Coronary artery (tissue), 2 donors: ENCODE measurements around the gene ST6GALNAC3.

Experiments
- DNase-seq: peaks from one replicate; pipeline ENCODE4 v3.0.0-alpha.2; 2017; ENCODE audit warnings: low spot score
- H3K27ac ChIP-seq, 2 donors: fragments of 200-600 bp; sonication (generic); one replicate each; pipeline ENCODE4 v1.5.1; 2016 to 2019
- H3K4me3 ChIP-seq: fragments of 200-600 bp; sonication (generic); 2 replicates; pipeline ENCODE4 v1.5.1; 2016; ENCODE audit warnings: mild to moderate bottlenecking, moderate library complexity
- TF ChIP-seq, protein P1 (sequence below): fragments of 200-600 bp; sonication (generic); IDR thresholded peaks from one replicate; pipeline ENCODE4 v1.5.1; 2019; ENCODE audit warnings: antibody characterized with exemption

Gene ST6GALNAC3

DNA sequence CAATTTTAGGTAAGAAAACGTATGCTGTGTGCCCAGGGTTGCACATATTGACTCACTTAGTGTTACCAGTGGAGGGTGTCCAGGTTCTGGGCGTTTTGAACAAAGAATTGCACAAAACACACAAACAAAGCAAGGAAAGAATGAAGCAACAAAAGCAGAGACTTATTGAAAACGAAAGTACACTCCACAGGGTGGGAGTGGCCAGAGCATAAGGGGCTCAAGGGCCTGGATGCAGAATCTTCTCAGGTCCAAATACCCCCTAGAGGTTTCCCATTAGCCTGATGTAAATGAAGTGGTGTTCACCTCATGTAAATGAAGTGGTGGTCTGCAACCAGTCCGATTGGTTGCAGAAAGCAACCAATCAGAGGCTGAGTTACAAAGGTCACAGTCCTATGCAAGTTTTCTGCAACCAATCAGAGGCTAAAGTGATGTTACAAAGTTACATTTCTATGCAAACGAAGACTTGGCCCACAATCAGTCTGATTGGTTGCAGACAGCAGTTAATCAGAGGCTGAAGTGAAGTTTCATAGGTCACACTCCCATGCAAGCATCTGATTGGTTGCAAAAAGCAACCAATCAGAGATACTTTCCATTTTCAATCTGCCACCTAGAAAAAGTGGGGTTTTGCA is 228.3 kb downstream of the ST6GALNAC3 start:
- no peak overlapping the region for H3K4me3 ChIP-seq
- TF ChIP-seq, protein P1, sequence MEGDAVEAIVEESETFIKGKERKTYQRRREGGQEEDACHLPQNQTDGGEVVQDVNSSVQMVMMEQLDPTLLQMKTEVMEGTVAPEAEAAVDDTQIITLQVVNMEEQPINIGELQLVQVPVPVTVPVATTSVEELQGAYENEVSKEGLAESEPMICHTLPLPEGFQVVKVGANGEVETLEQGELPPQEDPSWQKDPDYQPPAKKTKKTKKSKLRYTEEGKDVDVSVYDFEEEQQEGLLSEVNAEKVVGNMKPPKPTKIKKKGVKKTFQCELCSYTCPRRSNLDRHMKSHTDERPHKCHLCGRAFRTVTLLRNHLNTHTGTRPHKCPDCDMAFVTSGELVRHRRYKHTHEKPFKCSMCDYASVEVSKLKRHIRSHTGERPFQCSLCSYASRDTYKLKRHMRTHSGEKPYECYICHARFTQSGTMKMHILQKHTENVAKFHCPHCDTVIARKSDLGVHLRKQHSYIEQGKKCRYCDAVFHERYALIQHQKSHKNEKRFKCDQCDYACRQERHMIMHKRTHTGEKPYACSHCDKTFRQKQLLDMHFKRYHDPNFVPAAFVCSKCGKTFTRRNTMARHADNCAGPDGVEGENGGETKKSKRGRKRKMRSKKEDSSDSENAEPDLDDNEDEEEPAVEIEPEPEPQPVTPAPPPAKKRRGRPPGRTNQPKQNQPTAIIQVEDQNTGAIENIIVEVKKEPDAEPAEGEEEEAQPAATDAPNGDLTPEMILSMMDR: no peak
- DNase-seq: no peak
- no peak overlapping the region for H3K27ac ChIP-seq

DNA sequence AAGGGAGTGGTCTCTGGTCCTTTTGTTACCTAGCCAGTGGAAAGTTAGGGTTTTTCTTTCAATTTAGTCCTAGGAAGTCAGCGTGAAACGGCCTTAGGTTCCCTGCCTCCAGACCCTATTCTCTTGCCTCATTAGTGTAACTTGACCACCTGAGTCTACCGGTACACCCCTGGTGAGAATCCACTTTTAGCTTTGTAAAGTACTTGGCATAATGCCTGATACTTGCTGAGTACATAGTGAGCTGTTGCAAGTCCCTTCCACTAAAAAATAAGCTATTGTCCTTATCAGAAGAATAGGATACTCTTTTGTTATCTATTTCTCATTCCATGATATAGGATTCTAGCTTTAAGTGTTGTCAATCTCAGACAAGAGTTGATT is 228.8 kb downstream of the ST6GALNAC3 start:
- DNase-seq: no peak
- TF ChIP-seq, protein P1: no peak
- no peak overlapping the region for H3K4me3 ChIP-seq
- no peak overlapping the region for H3K27ac ChIP-seq

DNA sequence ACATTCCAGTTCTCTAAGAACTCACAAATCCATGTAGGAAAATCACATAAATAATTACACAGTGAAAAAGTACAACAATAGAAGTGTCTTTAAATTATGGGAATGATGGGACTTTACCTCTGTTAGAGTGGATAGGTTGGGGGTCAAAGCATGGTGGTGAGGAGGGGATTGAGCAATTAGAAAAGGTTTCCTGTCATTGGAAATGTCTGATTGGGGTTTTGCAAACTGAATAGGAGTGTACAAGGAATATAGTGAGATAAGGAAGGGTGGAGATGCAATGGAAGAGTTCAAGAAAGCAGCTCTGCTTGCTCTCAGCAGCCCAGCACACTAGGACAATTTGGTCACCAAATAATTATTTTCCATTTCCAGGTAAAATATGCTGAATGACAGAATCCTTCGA is 238.8 kb downstream of the ST6GALNAC3 start:
- TF ChIP-seq, protein P1: no peak
- no peak for DNase-seq
- Histone ChIP-seq H3K4me3 (no peak overlapping the region), H3K27ac (no peak overlapping the region)

DNA sequence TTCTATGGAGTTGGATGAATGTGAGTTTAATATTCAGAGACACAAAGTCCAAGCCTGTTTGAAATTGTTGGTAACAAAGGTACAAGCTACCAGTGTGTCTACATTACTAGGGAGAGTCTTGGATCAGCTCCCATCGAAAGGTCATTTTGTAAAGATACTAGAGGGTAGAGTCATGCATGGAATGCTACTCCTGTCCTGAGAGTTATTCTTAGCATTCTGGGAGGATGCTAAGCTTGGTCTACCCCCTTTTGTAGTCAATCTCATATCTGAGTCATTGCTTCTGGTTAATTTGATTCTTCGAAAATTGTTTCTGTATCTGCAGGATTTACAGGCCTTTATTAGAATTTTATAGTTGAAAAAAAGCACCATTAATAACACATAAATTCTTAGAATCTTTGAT is 240.2 kb downstream of the ST6GALNAC3 start:
- Histone ChIP-seq H3K4me3 (no peak overlapping the region), H3K27ac (no peak overlapping the region)
- TF ChIP-seq, protein P1: no peak
- DNase-seq: no peak

DNA sequence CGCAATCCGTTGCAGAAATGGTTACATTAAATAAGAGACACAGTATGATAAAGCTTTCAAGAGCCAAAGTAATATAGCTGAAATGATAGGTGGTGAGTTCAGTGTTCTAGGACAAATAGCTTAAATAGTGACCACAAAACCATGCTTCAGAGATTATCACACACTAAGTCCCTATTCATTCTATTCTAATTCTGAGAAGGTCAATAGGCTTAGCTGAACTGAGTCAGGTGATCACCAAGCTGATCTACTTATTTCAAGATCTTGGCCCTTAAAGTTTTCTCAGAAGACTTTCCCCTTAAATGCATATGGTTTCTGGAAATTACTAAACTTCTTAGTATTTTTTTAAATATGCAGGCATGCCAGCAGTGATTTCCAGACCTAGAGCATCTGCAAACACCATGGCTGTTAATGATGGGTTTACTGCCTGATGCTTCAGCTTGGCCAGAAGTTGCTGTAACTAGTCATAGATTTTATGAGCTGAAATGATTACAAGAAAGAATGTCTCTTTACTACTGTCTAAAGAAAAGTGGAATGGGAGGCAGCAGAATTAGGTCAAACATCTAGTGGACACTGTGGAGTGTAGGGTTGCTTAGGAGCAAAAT is 242.9 kb downstream of the ST6GALNAC3 start:
- no peak for DNase-seq
- Histone ChIP-seq H3K27ac (no peak overlapping the region), H3K4me3 (no peak overlapping the region)
- TF ChIP-seq, protein P1: no peak

DNA sequence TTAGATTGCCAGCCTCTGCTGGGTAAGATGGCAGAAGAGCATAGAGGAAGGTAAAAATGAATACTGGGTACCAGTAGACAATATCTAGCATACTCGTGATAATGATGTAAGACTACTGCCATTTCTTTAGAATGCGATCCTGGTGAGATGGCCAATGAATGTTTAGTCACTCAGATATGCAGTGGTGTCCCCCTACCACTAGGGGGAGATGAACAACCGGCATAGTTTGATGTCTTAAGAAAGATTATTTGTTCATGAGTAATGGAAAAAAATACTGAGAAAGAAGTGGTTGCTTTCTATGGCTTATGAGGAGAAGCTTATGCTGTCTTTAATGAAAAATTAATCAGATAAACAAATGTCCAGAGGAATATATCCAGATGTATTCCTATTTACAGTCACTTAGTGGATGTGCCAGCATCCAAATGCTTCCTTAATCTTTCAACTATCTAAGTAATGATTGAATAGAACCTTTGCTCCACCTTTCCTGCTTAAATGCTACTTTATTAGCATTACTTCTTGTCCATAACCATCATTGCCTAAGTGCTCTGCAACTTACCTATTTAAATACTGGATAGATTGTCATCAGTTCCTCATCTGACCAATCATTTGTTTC is 256.6 kb downstream of the ST6GALNAC3 start:
- no peak for DNase-seq
- Histone ChIP-seq H3K4me3 (no peak overlapping the region), H3K27ac (no peak overlapping the region)
- TF ChIP-seq, protein P1: peak; percentile 93

DNA sequence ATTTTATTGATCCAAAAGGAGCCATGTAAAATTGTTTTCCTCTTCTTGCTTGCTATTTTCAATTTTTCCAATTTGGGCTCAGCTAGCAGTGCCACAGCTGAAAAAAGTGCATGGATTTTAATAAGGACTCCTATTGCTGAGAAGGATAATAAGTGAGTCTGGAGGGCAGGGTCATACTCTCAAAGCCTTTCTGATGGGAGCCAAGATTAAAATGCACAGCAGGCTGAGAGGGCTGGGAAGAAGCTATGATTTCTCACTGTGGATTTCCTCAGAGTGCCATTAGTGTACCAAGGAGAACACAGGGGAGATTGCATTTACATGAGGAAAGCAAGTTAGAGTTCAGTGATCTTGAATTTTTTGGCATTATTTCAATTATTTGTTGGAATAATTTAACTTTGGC is 261.3 kb downstream of the ST6GALNAC3 start:
- Histone ChIP-seq H3K4me3 (no peak overlapping the region), H3K27ac (no peak overlapping the region)
- DNase-seq: no peak
- TF ChIP-seq, protein P1: no peak
